ENCODE results near the gene TNXB.

GRCh38 chr6:32075781-32076180 is 33.4 kb downstream of the TNXB start:
- TF ChIP-seq CTCF (IDR thresholded peaks at IDR 0.05) (no peak), POLR2A (IDR thresholded peaks at IDR 0.05) (no peak)
